HG03558 (cell line): ENCODE measurements around the gene TRIM33.
A peak's percentile ranks its signal among the peaks of the same experiment; 100 is the strongest.
"Not testable (repeated sequence)": the region's sequence is repeated elsewhere in the genome, so short reads cannot be mapped to it uniquely, and the experiment has no call there.

Experiments
- ATAC-seq: cut with Tn5 transposase; IDR thresholded peaks from one replicate; pipeline ENCODE4 v1.9.1; 2021; ENCODE audit warnings: moderate number of reproducible peaks; ENCODE audit not compliant: unreplicated experiment; ENCODE audit errors: extremely low read depth

Gene TRIM33

GRCh38 chr1:114367810-114368209, 143.2 kb downstream of the TRIM33 start:
- no peak for ATAC-seq

- not testable (repeated sequence) for ATAC-seq
Measured at GRCh38 chr1:114363230-114363629, 147.8 kb downstream of the TRIM33 start.

DNA sequence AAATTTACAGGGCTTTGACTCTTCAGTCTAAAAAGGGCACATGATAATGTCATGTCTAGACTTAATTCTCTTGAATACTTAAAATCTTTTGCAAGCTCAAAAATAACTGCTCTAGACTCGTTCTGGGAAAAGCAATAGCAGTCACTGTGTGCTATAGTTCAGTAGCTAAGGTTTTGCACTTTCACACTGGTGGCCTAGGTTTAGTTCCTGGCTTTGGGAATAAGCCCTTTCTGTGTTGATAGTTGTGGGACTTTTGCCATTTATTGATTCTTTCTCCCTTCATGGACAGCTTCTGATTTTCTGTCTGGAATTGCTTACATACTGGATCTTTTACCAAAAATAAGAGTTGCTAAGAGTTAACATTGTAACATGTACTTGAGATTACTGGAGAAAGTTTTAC, 151.2 kb downstream of the TRIM33 start:
- ATAC-seq = no peak

GRCh38 chr1:114355240-114355639, 155.8 kb downstream of the TRIM33 start:
- no peak for ATAC-seq

DNA sequence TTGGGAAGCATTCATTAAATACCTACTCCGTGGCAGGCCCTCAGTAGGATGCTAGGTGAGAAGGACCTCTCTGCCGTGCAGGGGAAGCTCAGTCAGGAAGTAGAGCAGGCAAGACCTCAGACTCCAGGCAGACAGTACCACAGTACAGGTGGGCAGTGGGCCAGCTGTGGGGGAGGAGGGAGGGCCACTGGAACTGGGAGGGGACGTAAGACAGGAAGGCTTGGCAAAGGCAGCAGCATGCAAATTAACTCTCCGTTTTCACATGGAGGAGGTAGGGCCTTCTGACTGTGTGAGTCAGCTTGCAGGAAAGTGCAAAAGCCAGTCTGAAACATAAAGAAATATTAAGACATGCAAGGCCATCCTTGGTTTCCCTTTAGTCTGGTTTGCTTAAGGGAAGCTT, 157.7 kb downstream of the TRIM33 start:
- ATAC-seq = no peak

DNA sequence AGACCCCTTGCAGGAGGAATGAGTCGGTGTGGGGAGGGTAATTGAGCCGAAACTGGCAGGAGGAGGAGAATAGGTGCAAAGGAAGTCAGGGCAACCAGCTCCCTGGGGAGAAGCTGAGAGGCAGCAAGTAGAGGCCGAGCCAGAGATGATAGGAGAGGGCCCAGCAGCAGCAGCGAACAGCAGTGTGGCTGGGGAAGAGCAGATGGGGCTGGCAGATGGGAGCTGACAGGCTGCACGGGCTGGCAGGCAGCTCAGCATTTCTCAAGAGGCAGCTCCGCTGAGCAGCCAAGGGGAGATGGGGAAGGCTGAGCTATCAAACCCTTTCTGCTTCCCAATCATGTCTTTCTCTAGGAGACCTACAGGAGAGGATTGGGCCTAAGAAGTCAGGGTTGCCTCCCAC, 158.2 kb downstream of the TRIM33 start:
- ATAC-seq = no peak

GRCh38 chr1:114350731-114351445, 160.1 kb downstream of the TRIM33 start:
- no peak for ATAC-seq

DNA sequence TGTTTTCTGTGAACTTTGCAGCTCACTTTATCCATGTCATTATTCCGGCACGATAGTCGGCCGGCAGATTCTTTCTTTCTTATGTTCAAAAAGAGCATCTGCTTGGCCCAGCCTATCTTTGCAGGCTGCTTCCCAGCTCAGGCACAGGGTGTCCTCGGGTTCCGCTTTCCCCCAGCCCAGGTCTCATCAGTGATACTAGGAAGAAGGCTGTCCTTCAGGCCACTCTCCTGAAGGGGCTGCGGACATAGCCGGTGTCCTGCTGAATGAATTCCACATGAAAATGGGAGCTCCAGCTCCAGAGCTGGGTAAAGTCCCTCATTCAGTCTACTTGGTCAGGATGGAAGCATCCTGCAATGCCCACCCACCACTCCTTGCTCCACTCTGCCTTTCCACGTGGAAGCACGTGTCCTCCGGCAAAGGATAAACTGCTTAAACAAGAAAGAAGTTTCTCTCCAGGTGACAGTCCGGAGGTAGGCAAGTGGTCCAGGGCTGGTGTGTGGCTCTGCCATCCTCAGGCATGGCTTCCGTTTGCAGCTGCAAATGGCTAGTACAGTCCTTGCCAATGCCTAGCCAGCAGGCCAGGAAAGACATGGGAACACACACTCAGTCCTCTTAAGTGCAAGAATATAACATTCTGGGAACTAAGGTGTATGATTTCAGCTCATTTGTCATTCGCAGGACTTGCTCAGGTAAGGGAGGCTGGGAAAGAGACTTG, 161.0 kb downstream of the TRIM33 start:
- no peak for ATAC-seq

DNA sequence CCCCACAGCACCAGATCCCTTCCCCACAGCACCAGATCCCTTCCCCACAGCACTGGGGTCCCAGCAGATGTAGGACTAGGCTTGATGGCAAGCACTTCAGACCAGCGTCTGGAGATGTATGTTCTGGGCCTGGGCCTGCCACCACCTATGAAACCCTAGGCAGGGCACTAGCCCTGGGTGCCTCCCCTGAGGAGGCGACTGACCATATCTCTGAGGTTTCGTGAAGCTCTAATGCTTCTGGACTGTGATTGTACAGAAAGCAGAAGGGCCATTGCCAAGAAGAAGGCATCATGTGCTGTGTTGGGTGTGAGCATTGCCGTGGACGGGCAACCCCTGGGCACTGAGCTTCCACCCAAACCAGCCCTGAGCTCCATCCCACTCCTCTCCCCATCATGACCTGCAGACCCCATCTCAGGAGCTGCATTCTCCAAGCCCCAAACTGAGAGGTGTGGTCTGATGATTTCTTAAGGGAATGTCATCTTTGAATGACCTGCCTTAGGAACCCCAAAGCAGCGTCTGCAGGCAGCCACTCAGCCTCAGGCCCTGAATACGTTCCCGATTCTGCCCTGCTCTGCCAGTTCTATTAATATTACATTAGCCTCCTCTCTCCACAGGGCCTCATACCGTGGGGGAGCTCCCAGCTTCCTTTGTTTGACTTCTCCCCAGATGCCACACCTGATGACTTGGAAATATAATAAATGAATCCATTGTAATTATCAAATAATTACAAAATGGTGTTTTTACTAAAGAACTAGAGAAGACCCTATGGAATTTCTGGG, 163.4 kb downstream of the TRIM33 start:
- no peak for ATAC-seq

DNA sequence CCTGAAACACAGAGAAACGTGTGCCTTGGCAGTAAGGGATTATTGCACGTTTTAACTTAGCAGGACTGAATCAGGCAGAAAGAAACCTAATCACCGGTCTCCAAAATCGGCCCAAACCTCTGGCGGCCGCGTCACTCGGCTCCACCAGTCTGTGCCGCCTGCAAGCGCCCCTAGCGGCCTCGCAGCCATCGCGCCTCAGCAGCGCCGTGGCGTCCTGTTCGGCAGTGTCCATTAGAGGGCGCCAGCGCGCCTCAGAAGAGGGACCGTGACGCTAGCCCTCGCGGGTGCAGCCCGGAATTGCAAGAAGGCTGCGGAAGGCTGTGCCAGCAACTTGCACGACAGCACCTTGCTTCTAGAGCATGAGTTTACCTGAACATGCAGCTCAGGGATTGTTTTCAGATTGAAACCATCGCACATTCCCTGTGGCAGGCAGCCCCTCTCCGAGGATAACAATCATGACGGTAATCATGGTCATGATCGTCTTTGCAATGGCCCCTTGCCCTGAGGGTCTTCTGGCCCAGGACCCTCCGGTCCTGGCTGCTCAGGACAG, 164.4 kb downstream of the TRIM33 start:
- ATAC-seq = peak; percentile 97

DNA sequence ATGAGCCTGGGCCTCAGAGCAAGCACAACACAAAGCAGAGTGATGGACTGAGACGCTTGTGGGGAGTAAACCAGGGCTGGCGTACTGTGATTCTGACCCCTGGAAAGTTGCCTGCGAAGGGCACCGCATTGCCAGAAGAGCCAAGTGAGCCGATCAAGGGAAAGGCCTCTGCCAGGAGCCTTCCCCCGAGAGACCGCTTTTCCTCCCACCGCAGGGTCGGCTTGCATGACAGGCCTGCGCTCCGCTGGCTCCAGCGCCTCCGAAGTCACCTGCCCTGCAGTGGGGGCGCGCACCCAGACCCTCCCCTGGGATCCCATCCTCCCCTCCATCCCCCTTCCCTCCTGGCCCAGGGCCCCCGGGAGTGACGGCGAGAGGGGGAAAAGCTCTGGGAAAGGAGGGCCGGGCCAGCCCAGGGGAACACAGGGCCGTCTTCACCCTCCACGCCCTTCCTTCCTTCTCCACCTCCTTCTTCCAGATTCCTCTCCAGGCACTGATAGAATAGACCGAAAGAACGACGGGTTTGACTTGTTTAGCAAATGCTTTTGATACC, 165.0 kb downstream of the TRIM33 start:
- no peak for ATAC-seq

GRCh38 chr1:114344656-114345055, 166.3 kb downstream of the TRIM33 start:
- ATAC-seq = no peak
